ENCODE measurements around the gene ABLIM2.
A peak's percentile ranks its signal among the peaks of the same experiment; 100 is the strongest.

The ABLIM2 gene

DNA sequence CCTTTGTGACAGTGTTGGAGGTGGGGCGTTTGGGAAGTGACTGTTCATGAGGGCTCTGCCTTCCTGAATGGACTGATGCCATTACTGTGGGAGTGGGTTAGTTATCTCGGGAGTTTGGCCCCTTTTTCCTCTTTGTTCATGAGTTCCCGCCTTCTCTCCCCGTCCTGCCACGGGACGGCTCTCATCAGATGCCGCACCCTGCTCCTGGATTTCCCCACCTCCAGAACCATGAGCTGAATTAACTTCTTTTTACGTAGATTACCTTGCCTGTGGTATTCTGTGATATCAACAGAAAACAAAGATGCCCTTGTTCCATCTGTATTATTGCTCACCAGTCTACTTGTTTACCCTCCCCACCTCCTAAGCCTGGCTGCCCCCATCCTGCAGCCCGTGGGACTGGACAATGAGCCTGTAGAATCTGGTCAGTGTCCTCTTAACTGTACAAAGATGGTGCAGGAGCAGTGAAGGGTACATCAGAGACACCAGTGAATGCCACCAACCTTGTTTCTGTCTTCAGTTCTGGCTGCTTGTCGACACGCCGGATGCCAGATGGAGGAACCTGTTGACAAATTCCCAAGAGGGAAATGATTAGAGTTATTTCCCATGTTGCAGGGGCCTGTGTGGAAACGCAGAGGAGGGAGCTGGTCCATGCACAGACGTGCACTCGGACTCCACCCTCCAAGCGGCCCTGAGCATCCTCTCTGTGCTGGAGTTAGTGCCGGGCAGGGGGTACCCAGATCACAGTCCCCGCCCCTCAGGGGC is 104.7 kb downstream of the ABLIM2 start:
- no peak overlapping the region for H3K4me3 ChIP-seq (ENCODE audit: control insufficient read depth, low read depth, low read length)
- DNase-seq (ENCODE audit: low read depth): no peak
- TF ChIP-seq, protein P1, sequence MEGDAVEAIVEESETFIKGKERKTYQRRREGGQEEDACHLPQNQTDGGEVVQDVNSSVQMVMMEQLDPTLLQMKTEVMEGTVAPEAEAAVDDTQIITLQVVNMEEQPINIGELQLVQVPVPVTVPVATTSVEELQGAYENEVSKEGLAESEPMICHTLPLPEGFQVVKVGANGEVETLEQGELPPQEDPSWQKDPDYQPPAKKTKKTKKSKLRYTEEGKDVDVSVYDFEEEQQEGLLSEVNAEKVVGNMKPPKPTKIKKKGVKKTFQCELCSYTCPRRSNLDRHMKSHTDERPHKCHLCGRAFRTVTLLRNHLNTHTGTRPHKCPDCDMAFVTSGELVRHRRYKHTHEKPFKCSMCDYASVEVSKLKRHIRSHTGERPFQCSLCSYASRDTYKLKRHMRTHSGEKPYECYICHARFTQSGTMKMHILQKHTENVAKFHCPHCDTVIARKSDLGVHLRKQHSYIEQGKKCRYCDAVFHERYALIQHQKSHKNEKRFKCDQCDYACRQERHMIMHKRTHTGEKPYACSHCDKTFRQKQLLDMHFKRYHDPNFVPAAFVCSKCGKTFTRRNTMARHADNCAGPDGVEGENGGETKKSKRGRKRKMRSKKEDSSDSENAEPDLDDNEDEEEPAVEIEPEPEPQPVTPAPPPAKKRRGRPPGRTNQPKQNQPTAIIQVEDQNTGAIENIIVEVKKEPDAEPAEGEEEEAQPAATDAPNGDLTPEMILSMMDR (conservative IDR thresholded peaks at IDR 0.05; ENCODE audit: control insufficient read depth, insufficient read depth, low read depth, low read length): no peak

DNA sequence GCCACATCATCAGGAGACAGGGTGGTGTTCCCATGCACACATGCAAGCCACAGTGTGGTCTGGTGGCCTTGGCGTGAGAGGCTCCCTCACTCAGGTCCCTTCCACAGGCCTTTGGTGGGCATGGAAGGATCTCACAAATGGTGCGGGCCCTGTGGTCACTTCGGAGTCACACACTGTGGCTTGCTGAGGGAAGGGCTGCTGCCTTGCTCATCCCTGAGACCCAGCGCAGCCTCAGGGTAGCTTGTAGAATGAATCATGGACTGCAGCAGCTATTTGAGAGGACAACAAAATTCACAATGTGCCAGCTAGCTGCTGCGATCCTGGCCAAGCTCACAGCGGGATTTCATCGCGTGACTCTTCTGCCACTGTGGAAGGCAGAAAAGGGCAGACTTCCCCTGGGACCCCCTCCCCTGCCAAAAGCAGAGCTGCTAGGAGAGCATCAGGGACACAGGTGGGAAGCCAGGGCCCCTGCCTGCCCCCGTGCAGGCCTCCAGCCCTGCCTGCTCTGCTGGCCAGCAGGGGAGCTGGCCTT is 106.4 kb downstream of the ABLIM2 start:
- no peak for DNase-seq (ENCODE audit: low read depth)
- TF ChIP-seq, protein P1 (conservative IDR thresholded peaks at IDR 0.05; ENCODE audit: control insufficient read depth, insufficient read depth, low read depth, low read length): no peak
- H3K4me3 ChIP-seq (ENCODE audit: control insufficient read depth, low read depth, low read length): no peak overlapping the region

- no peak overlapping the region for H3K4me3 ChIP-seq (ENCODE audit: control insufficient read depth, low read depth, low read length)
- TF ChIP-seq, protein P1 (conservative IDR thresholded peaks at IDR 0.05; ENCODE audit: control insufficient read depth, insufficient read depth, low read depth, low read length): no peak
- no peak for DNase-seq (ENCODE audit: low read depth)
Measured at GRCh38 chr4:8051644-8052043, 107.0 kb downstream of the ABLIM2 start.

DNA sequence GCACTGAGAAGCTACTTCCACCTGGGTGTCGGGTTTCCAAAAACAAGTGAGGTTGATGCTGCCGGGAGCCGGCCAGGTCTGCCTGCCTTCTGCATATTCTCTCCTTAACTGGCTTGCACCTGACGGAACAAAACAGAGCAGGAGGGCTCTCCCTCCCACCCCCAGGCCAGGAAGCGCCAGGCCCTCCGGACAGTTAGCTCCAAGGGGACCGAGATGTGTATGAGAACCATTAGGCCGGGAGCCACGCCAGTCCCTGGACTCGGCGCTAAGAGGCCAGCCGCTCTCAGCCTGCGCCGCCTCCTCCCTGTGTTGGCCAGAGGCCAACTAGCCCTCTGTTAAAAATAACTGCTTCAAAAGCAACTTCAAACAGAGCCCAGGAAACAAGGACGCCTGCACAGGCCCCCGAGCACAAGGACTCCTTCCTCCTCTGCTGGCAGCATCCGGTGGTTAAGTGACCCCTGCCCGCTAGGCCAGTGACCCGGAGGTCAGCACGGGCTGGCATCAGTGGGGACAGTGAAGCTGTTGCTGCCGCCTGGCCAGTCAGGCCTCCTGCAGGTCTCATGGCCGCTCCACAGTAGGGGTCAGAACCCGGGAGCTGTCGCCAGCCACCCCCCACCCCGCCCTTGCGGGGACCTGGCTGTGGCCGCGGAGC is 107.9 kb downstream of the ABLIM2 start:
- H3K4me3 ChIP-seq (ENCODE audit: control insufficient read depth, low read depth, low read length): no peak overlapping the region
- TF ChIP-seq, protein P1 (conservative IDR thresholded peaks at IDR 0.05; ENCODE audit: control insufficient read depth, insufficient read depth, low read depth, low read length): no peak
- peak; percentile 20 for DNase-seq (ENCODE audit: low read depth)

GRCh38 chr4:8050180-8050554 is 108.4 kb downstream of the ABLIM2 start:
- no peak overlapping the region for H3K4me3 ChIP-seq (ENCODE audit: control insufficient read depth, low read depth, low read length)
- no peak for DNase-seq (ENCODE audit: low read depth)
- TF ChIP-seq, protein P1 (conservative IDR thresholded peaks at IDR 0.05; ENCODE audit: control insufficient read depth, insufficient read depth, low read depth, low read length): no peak

GRCh38 chr4:8048856-8049676 is 109.5 kb downstream of the ABLIM2 start:
- no peak overlapping the region for H3K4me3 ChIP-seq (ENCODE audit: control insufficient read depth, low read depth, low read length)
- TF ChIP-seq, protein P1 (conservative IDR thresholded peaks at IDR 0.05; ENCODE audit: control insufficient read depth, insufficient read depth, low read depth, low read length): no peak
- DNase-seq (ENCODE audit: low read depth): no peak

Measured in fibroblast of mammary gland (primary cell).